ENCODE measurements around the gene TBX1. TPM values are rescaled to one million over a fixed set of nuclear protein-coding genes. Genes with fewer than 3 reads are reported as not detected.

The TBX1 gene
- polyA plus RNA-seq, 1 donor (not counting 4 experiments of a cell fraction or from before 2014, with no cell fraction given) = 0.10 TPM

- TF ChIP-seq, protein P1, sequence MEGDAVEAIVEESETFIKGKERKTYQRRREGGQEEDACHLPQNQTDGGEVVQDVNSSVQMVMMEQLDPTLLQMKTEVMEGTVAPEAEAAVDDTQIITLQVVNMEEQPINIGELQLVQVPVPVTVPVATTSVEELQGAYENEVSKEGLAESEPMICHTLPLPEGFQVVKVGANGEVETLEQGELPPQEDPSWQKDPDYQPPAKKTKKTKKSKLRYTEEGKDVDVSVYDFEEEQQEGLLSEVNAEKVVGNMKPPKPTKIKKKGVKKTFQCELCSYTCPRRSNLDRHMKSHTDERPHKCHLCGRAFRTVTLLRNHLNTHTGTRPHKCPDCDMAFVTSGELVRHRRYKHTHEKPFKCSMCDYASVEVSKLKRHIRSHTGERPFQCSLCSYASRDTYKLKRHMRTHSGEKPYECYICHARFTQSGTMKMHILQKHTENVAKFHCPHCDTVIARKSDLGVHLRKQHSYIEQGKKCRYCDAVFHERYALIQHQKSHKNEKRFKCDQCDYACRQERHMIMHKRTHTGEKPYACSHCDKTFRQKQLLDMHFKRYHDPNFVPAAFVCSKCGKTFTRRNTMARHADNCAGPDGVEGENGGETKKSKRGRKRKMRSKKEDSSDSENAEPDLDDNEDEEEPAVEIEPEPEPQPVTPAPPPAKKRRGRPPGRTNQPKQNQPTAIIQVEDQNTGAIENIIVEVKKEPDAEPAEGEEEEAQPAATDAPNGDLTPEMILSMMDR (optimal IDR thresholded peaks at IDR 0.05 in 1 of 3, IDR thresholded peaks at IDR 0.05 in 1 of 3, conservative IDR thresholded peaks at IDR 0.05 in 1 of 3; ENCODE audit: extremely low read depth in 1 of 3, insufficient read depth in 2 of 3, low read length in 3 of 3) = no peak
- no peak for FAIRE-seq
- dilution Hi-C loops (cut with MboI; ENCODE audit: extremely low pct_ligation_motif_present, low sequenced_read_pairs) = no loop called here
Observed at GRCh38 chr22:19786264-19786585, 25.6 kb downstream of the TBX1 start.

GRCh38 chr22:19786959-19787848 is 26.6 kb downstream of the TBX1 start:
- no peak overlapping the region for H3K4me3 ChIP-seq (ENCODE audit: control insufficient read depth in 2 of 3, extremely low read depth in 1 of 3, insufficient read depth in 2 of 3, low read depth in 1 of 3, low read length in 3 of 3)
- FAIRE-seq (no peak), DNase-seq (ENCODE audit: low read depth, low spot score) (no peak)
- dilution Hi-C loops (cut with MboI; ENCODE audit: extremely low pct_ligation_motif_present, low sequenced_read_pairs) = no loop called here
- no peak overlapping the region for H3K4me2 ChIP-seq (ENCODE audit: control insufficient read depth, extremely low read depth, insufficient read depth, low read depth, low read length)
- no peak overlapping the region for H3K9ac ChIP-seq (ENCODE audit: control insufficient read depth, extremely low read depth, insufficient read depth, low read length)
- H3K27ac ChIP-seq (ENCODE audit: control insufficient read depth, insufficient read depth, low read length) = no peak overlapping the region
- no peaks in the 10 kb centered on the region for H3K79me2 ChIP-seq (ENCODE audit: control insufficient read depth, insufficient read depth, low read length)
- H2AFZ ChIP-seq (ENCODE audit: control insufficient read depth, low read length) = no peak overlapping the region
- no peaks in the 10 kb centered on the region for H3K9me1 ChIP-seq (ENCODE audit: control insufficient read depth, extremely low read depth, insufficient read depth, low read length)
- H3K9me3 ChIP-seq (ENCODE audit: control insufficient read depth, low read depth, low read length) = no peaks in the 10 kb centered on the region
- no peaks in the 10 kb centered on the region for H4K20me1 ChIP-seq (ENCODE audit: control insufficient read depth, extremely low read depth, insufficient read depth, low read length)
- peaks cover 4 to 6% of the 10 kb centered on the region in 2 experiments for H3K36me3 ChIP-seq (ENCODE audit: control insufficient read depth in 2 of 2, extremely low read depth in 1 of 2, insufficient read depth in 2 of 2, low read length in 2 of 2)
- H3K4me1 ChIP-seq (ENCODE audit: control insufficient read depth, extremely low read depth, insufficient read depth, low read length) = no peaks in the 10 kb centered on the region
- TF ChIP-seq EZH2 (IDR thresholded peaks at IDR 0.05; ENCODE audit: low read length) = no peak
- TF ChIP-seq, protein P1 (optimal IDR thresholded peaks at IDR 0.05 in 1 of 3, IDR thresholded peaks at IDR 0.05 in 1 of 3, conservative IDR thresholded peaks at IDR 0.05 in 1 of 3; ENCODE audit: extremely low read depth in 1 of 3, insufficient read depth in 2 of 3, low read length in 3 of 3) = no peak
- no peaks in the 10 kb centered on the region for H3K27me3 ChIP-seq (ENCODE audit: control insufficient read depth, extremely low read depth, insufficient read depth, low read length)

More at GRCh38 chr22:19786264-19786585, 25.6 kb downstream of the TBX1 start:
- H3K9ac ChIP-seq (ENCODE audit: control insufficient read depth, extremely low read depth, insufficient read depth, low read length) = no peak overlapping the region
- H3K27me3 ChIP-seq (ENCODE audit: control insufficient read depth, extremely low read depth, insufficient read depth, low read length) = no peaks in the 10 kb centered on the region
- no peaks in the 10 kb centered on the region for H3K79me2 ChIP-seq (ENCODE audit: control insufficient read depth, insufficient read depth, low read length)
- peaks cover 3 to 6% of the 10 kb centered on the region in 2 experiments for H3K36me3 ChIP-seq (ENCODE audit: control insufficient read depth in 2 of 2, extremely low read depth in 1 of 2, insufficient read depth in 2 of 2, low read length in 2 of 2)
- no peak overlapping the region for H3K27ac ChIP-seq (ENCODE audit: control insufficient read depth, insufficient read depth, low read length)
- no peaks in the 10 kb centered on the region for H4K20me1 ChIP-seq (ENCODE audit: control insufficient read depth, extremely low read depth, insufficient read depth, low read length)
- no peaks in the 10 kb centered on the region for H3K9me1 ChIP-seq (ENCODE audit: control insufficient read depth, extremely low read depth, insufficient read depth, low read length)
- H2AFZ ChIP-seq (ENCODE audit: control insufficient read depth, low read length) = no peak overlapping the region
- DNase-seq (ENCODE audit: low read depth, low spot score) = no peak
- H3K4me3 ChIP-seq (ENCODE audit: control insufficient read depth in 2 of 3, extremely low read depth in 1 of 3, insufficient read depth in 2 of 3, low read depth in 1 of 3, low read length in 3 of 3) = no peak overlapping the region
- no peaks in the 10 kb centered on the region for H3K4me1 ChIP-seq (ENCODE audit: control insufficient read depth, extremely low read depth, insufficient read depth, low read length)
- no peak overlapping the region for H3K4me2 ChIP-seq (ENCODE audit: control insufficient read depth, extremely low read depth, insufficient read depth, low read depth, low read length)
- no peaks in the 10 kb centered on the region for H3K9me3 ChIP-seq (ENCODE audit: control insufficient read depth, low read depth, low read length)

Data from keratinocyte (primary cell).